ENCODE measurements around the gene ABTB2. TPM values are rescaled to one million over a fixed set of nuclear protein-coding genes. Genes with fewer than 3 reads are reported as not detected.

Gene ABTB2
- total RNA-seq, 4 donors from 2014 or later, result 2.9 to 8.2 (median 6.6) TPM

DNA sequence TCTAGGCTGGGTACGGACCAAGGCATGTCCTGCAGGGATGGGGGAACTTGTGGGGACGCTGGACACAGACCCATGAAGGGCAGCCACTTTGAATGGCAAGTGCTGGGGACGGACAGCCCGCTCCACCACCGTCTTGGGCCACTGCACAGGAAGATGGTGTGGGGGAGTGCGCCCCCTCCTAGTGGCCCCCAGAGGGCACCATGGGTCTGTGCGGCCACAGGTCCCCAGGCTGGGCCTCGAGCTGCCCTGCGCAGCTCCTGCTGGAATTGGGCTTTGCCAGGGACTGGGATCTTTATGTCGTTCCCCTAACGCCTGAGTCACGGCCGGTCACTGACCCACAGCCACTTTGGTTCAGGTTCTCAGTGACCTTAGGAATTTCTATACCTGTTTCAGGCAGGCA, 208.0 kb downstream of the ABTB2 start:
- Histone ChIP-seq H3K4me3 (no peak overlapping the region), H3K36me3 (no peaks in the 10 kb centered on the region), H3K9me3 (no peaks in the 10 kb centered on the region), H3K4me1 (no peaks in the 10 kb centered on the region), H3K27me3 (no peaks in the 10 kb centered on the region), H3K27ac (no peak overlapping the region)
- TF ChIP-seq, protein P1, sequence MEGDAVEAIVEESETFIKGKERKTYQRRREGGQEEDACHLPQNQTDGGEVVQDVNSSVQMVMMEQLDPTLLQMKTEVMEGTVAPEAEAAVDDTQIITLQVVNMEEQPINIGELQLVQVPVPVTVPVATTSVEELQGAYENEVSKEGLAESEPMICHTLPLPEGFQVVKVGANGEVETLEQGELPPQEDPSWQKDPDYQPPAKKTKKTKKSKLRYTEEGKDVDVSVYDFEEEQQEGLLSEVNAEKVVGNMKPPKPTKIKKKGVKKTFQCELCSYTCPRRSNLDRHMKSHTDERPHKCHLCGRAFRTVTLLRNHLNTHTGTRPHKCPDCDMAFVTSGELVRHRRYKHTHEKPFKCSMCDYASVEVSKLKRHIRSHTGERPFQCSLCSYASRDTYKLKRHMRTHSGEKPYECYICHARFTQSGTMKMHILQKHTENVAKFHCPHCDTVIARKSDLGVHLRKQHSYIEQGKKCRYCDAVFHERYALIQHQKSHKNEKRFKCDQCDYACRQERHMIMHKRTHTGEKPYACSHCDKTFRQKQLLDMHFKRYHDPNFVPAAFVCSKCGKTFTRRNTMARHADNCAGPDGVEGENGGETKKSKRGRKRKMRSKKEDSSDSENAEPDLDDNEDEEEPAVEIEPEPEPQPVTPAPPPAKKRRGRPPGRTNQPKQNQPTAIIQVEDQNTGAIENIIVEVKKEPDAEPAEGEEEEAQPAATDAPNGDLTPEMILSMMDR (IDR thresholded peaks at IDR 0.05), result peak in 3 of 4 experiments; percentile 20 to 59 (median 36)
- TF ChIP-seq POLR2A (IDR thresholded peaks at IDR 0.05), result no peak
- intact Hi-C loops (cut with DNase I; ENCODE audit: low total_unique reads), result no loop called here
- DNase-seq, result no peak

DNA sequence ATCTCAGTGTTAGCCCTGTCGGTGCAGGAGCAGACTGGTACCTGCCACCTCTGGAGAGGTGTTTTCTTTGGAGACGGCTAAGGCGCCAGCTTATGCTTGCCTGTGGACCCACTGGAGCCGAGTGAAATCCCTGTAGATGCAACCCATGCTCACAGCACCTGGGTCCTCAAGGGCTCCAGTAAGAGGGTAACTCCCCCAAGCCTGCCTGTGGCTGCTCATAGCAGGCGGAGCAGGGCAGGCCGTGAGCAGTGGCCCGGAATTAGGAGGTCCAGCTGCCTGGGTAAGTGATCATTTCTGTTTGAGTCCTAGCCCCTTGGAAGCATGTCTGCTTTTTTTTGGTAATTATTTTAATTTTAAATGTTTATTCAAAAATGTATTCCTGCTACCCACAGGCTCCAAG, 208.5 kb downstream of the ABTB2 start:
- no peak for TF ChIP-seq POLR2A (IDR thresholded peaks at IDR 0.05)
- TF ChIP-seq, protein P1 (IDR thresholded peaks at IDR 0.05), result no peak
- no peaks in the 10 kb centered on the region for H3K27me3 ChIP-seq
- no peaks in the 10 kb centered on the region for H3K9me3 ChIP-seq
- intact Hi-C loops (cut with DNase I; ENCODE audit: low total_unique reads), result no loop called here
- no peak for DNase-seq
- no peak overlapping the region for H3K27ac ChIP-seq
- no peaks in the 10 kb centered on the region for H3K4me1 ChIP-seq
- H3K4me3 ChIP-seq, result no peak overlapping the region
- H3K36me3 ChIP-seq, result no peaks in the 10 kb centered on the region

DNA sequence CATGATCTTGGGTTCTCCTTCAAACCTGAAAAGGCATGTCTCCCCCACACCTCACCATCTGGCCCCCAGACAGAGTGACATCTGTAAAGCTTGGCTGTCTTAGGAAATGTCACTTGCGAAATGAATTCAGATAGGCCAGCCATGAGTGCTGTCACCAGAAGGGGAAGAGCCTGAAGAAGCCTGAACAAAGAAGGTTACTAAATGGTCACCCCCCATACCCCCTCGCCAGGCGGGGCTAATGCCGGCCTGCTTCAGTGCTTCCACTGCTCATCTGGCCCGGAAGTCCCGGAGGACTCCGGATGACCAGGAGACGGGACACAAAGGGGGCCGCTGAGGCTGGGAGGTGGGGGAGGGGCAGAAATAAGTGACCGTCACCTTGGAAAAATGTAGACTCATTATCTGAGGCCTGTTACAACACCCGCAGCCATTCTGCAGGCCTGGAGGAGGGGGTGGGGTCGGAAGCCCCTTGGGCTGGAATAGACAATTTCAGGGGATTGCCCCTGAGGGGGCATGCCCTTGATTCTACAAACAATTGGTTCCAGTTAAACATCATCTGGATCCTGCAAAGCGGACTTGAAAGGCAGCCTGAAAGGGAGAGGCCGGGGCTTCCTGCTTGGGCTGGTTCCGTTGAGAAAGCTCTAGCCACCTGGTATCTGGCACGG, 209.2 kb downstream of the ABTB2 start:
- Histone ChIP-seq H3K4me3 (no peak overlapping the region), H3K9me3 (no peaks in the 10 kb centered on the region), H3K36me3 (no peaks in the 10 kb centered on the region), H3K27me3 (no peaks in the 10 kb centered on the region), H3K4me1 (no peaks in the 10 kb centered on the region), H3K27ac (no peak overlapping the region)
- TF ChIP-seq, protein P1 (IDR thresholded peaks at IDR 0.05), result no peak
- no peak for TF ChIP-seq POLR2A (IDR thresholded peaks at IDR 0.05)
- DNase-seq, result no peak
- intact Hi-C loops (cut with DNase I; ENCODE audit: low total_unique reads), result no loop called here

DNA sequence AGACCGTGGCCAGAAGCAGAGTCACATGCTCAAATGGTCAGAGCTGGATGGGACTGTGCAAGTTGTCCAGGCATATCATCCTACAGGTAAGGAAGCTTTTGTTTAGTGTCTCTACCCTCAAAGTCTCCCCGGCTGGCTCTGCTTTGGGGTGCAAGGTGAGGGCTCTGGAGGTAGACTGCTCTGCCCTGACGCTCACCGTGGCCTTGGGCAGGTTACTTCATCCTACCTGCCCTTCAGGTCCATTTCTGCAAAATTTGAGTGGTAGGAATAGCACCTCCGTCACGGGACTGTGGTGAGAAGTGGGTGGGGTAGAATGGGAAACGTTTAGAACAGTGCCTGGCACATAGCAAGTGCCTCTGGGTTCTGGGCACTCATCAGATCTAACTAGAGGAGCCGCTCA, 210.2 kb downstream of the ABTB2 start:
- intact Hi-C loops (cut with DNase I; ENCODE audit: low total_unique reads), result no loop called here
- no peak for DNase-seq
- no peak for TF ChIP-seq POLR2A (IDR thresholded peaks at IDR 0.05)
- TF ChIP-seq, protein P1 (IDR thresholded peaks at IDR 0.05), result no peak
- no peak overlapping the region for H3K4me3 ChIP-seq
- no peak overlapping the region for H3K27ac ChIP-seq
- H3K4me1 ChIP-seq, result no peaks in the 10 kb centered on the region
- no peaks in the 10 kb centered on the region for H3K9me3 ChIP-seq
- no peaks in the 10 kb centered on the region for H3K27me3 ChIP-seq
- H3K36me3 ChIP-seq, result no peaks in the 10 kb centered on the region

DNA sequence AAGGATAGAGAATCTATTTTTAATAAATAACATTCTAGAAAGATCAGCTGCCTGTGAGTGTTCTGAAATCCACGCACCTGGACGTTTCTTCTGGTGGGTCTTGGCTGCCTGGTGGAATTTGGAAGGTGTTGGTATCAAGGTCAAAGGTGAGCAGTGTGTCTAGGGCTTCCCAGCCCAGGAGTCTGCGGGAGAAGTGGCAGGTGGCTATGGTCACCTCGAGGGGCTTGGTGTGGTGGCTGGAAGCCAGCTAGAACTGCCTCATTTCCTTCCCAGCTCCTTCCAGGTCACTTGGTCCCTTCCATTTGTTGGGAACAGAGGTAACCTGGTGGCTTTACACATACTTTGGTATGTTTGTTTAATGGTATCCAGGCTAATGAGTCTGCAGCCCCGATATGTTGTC, 210.9 kb downstream of the ABTB2 start:
- Histone ChIP-seq H3K4me1 (no peaks in the 10 kb centered on the region), H3K9me3 (no peaks in the 10 kb centered on the region), H3K27me3 (no peaks in the 10 kb centered on the region), H3K4me3 (no peak overlapping the region), H3K36me3 (no peaks in the 10 kb centered on the region), H3K27ac (no peak overlapping the region)
- intact Hi-C loops (cut with DNase I; ENCODE audit: low total_unique reads), result no loop called here
- DNase-seq, result no peak
- TF ChIP-seq, protein P1 (IDR thresholded peaks at IDR 0.05), result no peak
- TF ChIP-seq POLR2A (IDR thresholded peaks at IDR 0.05), result no peak
